ENCODE results near the gene PACS2.
A peak's percentile ranks its signal among the peaks of the same experiment; 100 is the strongest.
"Not testable (repeated sequence)": the region's sequence is repeated elsewhere in the genome, so short reads cannot be mapped to it uniquely, and the experiment has no call there.

Gene PACS2

GRCh38 chr14:105273062-105273461, 41.5 kb upstream of the PACS2 start:
- no peak overlapping the region for H3K4me3 ChIP-seq (replicated peaks; ENCODE audit: low read depth, low read length)
- TF ChIP-seq, protein P1, sequence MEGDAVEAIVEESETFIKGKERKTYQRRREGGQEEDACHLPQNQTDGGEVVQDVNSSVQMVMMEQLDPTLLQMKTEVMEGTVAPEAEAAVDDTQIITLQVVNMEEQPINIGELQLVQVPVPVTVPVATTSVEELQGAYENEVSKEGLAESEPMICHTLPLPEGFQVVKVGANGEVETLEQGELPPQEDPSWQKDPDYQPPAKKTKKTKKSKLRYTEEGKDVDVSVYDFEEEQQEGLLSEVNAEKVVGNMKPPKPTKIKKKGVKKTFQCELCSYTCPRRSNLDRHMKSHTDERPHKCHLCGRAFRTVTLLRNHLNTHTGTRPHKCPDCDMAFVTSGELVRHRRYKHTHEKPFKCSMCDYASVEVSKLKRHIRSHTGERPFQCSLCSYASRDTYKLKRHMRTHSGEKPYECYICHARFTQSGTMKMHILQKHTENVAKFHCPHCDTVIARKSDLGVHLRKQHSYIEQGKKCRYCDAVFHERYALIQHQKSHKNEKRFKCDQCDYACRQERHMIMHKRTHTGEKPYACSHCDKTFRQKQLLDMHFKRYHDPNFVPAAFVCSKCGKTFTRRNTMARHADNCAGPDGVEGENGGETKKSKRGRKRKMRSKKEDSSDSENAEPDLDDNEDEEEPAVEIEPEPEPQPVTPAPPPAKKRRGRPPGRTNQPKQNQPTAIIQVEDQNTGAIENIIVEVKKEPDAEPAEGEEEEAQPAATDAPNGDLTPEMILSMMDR (IDR thresholded peaks at IDR 0.05; ENCODE audit: low read depth, low read length, missing control alignments): no peak
- DNase-seq (ENCODE audit: extremely low read depth, low read depth): no peak

DNA sequence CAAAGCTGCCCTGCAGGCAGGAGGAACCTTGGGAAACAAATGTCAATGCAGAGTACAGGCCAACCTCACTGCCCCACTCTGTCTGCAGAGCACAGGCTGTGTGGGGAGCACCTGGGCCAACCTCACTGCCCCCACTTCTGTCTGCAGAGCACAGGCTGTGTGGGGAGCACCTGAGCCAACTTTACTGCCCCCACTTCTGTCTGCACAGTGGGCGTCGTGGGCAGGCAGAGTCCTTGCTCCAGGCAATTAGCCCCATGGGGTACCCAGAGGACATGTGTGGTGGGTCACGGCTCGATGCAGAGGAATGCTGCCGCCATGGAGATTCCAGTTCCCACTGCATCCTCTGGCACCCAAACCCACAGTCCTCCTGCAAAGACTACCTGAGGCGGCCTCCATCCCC, 39.9 kb upstream of the PACS2 start:
- H3K4me3 ChIP-seq (replicated peaks; ENCODE audit: low read depth, low read length): no peak overlapping the region
- no peak for DNase-seq (ENCODE audit: extremely low read depth, low read depth)
- TF ChIP-seq, protein P1 (IDR thresholded peaks at IDR 0.05; ENCODE audit: low read depth, low read length, missing control alignments): no peak

- H3K4me3 ChIP-seq (replicated peaks; ENCODE audit: low read depth, low read length): no peak overlapping the region
- DNase-seq (ENCODE audit: extremely low read depth, low read depth): no peak
- TF ChIP-seq, protein P1 (IDR thresholded peaks at IDR 0.05; ENCODE audit: low read depth, low read length, missing control alignments): no peak
Observed at GRCh38 chr14:105275267-105275946, 39.1 kb upstream of the PACS2 start.

- DNase-seq (ENCODE audit: extremely low read depth, low read depth); H3K4me3 ChIP-seq (replicated peaks; ENCODE audit: low read depth, low read length): not testable (repeated sequence)
Observed at GRCh38 chr14:105277448-105277847, 37.1 kb upstream of the PACS2 start.

- TF ChIP-seq, protein P1 (IDR thresholded peaks at IDR 0.05; ENCODE audit: low read depth, low read length, missing control alignments): no peak
- DNase-seq (ENCODE audit: extremely low read depth, low read depth): no peak
Observed at GRCh38 chr14:105279642-105280361, 34.7 kb upstream of the PACS2 start.

GRCh38 chr14:105280525-105280924, 34.0 kb upstream of the PACS2 start:
- no peak for DNase-seq (ENCODE audit: extremely low read depth, low read depth)
- TF ChIP-seq, protein P1 (IDR thresholded peaks at IDR 0.05; ENCODE audit: low read depth, low read length, missing control alignments): no peak
- no peak overlapping the region for H3K4me3 ChIP-seq (replicated peaks; ENCODE audit: low read depth, low read length)

More at GRCh38 chr14:105279642-105280361, 34.7 kb upstream of the PACS2 start:
- H3K4me3 ChIP-seq (replicated peaks; ENCODE audit: low read depth, low read length): no peak overlapping the region

DNA sequence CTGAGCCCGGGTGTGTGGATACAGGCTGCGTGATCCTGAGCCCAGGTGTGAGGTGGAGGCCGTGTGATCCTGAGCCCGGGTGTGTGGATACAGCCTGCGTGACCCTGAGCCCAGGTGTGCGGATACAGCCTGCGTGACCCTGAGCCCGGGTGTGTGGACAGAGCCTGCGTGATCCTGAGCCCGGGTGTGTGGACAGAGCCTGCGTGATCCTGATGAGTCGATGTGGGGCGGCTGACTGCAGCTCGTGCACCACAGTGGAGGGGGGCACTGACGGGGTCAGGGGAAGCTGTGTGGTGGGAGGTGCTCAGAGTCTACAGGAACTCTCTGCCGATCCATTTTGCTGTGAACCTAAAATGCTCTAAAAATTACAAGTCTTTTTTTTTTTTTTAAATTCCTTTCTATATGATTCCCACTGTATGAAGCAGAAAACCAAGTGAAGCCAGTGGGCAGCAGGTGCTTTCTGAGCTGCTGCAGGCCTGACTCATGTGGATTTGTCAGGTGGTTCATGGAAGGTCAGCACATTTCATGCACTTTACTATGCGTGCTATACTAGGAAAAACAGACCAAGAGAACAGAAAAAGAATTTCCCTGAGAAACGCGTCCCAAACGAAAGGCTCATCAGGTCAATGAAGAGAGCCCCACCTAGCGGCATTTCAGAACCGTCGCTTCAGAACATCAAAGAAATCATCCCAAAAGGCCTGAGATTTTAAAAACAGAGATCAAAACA, 33.0 kb upstream of the PACS2 start:
- DNase-seq (ENCODE audit: extremely low read depth, low read depth): peak; percentile 41
- H3K4me3 ChIP-seq (replicated peaks; ENCODE audit: low read depth, low read length): no peak overlapping the region
- TF ChIP-seq, protein P1 (IDR thresholded peaks at IDR 0.05; ENCODE audit: low read depth, low read length, missing control alignments): peak; percentile 77
